HG03439 (cell line): ENCODE data around the gene NR6A1.

Experiments
- ATAC-seq: cut with Tn5 transposase; IDR thresholded peaks from one replicate; pipeline ENCODE4 v1.9.1; 2021; ENCODE audit warnings: mild to moderate bottlenecking, moderate library complexity; ENCODE audit not compliant: unreplicated experiment

Gene NR6A1

DNA sequence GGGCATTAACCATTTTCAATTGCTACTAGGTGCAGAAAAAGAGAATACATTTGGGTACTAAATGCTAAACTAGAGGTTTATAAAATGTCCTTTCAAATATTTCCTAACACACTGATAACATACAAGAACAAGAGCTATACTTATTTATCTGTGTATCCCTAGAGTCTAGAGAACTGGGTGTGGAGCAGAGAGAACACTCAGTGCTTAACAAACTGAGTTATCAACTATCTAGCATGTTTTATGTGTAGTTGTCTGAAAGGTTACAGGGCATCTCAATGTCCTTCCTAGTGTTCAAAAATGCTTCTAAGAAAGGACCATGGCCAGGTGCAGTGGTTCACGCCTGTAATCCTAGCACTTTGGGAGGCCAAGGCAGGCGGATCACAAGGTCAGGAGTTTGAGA is 40.3 kb downstream of the NR6A1 start:
- no peak for ATAC-seq

- ATAC-seq, result no peak
Measured at GRCh38 chr9:124726886-124727285, 44.2 kb downstream of the NR6A1 start.

DNA sequence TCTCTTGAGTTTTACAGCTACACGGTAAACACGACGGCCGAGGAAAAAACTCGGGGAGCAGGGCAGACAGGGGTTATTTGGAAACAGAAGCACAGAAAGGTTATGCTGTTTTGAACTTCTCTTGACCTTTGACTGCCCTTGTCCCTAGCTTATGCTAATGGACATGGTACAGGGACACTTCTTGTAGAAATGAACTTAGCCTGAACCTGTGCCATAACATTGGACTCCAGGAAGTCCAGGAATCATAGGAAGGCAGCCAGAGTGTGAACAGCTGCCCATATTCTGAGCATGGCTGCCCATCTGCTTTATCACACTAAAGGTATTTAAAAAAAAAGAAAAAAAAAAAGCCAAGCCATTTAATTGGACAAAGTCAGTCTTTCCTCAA is 46.1 kb downstream of the NR6A1 start:
- ATAC-seq, result no peak

GRCh38 chr9:124724415-124725067 is 46.6 kb downstream of the NR6A1 start:
- ATAC-seq, result no peak

GRCh38 chr9:124723352-124723751 is 47.8 kb downstream of the NR6A1 start:
- ATAC-seq, result no peak

- ATAC-seq, result no peak
Measured at GRCh38 chr9:124721109-124721906, 49.8 kb downstream of the NR6A1 start.

DNA sequence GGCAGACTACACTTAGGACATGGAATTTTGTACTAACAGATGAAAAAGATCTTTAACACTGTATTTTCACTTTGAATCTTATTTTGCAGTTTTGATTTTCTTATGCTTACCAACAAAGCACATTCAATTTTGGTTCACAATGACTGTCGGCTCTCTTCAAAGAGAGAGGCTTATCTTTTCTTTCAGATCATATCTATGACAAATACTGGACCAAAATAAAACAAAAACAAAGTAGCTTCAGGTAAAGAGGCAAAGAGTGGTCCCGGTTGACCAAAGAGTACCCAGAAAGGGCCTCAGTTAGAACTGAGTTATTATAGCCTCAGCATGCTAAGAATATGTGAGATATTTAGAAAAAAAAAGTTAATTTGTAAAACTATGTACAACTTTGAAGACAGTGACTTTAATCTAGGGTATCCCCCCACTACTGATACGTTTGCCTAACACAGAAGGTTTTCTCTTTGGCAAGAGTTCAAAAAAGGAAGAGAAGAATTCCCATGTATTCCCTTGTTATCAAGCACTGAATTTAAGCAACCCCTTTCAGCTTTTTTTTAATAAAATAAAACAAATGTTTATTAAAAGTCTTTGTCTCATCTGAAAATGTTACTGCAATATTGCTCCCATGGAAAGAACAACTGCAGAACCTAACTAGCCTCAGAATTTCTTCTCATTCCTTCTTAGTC is 50.5 kb downstream of the NR6A1 start:
- no peak for ATAC-seq

- ATAC-seq, result no peak
Measured at GRCh38 chr9:124718928-124719327, 52.2 kb downstream of the NR6A1 start.

DNA sequence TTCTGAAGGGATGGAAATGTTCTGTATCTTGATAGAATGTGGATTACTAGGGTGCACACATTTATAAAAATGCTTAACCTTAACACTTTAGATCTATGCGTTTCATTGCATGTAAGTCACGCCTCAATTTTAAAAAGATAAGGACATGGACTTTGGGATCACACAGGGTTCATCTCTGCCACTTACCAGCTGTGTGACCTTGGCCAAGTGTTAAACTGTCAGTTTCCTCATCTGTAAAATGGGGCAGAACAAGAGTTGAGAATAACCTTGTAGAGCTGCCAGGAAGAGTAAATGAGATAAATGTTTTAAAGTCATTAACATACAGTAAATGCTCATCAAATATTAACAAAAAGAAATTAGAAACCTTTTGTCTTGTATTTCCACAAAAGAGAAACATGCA is 53.5 kb downstream of the NR6A1 start:
- ATAC-seq, result no peak

GRCh38 chr9:124716808-124717207 is 54.3 kb downstream of the NR6A1 start:
- ATAC-seq, result no peak

- ATAC-seq, result no peak
Measured at GRCh38 chr9:124710766-124711165, 60.3 kb downstream of the NR6A1 start.

GRCh38 chr9:124709292-124709690 is 61.8 kb downstream of the NR6A1 start:
- ATAC-seq, result no peak

DNA sequence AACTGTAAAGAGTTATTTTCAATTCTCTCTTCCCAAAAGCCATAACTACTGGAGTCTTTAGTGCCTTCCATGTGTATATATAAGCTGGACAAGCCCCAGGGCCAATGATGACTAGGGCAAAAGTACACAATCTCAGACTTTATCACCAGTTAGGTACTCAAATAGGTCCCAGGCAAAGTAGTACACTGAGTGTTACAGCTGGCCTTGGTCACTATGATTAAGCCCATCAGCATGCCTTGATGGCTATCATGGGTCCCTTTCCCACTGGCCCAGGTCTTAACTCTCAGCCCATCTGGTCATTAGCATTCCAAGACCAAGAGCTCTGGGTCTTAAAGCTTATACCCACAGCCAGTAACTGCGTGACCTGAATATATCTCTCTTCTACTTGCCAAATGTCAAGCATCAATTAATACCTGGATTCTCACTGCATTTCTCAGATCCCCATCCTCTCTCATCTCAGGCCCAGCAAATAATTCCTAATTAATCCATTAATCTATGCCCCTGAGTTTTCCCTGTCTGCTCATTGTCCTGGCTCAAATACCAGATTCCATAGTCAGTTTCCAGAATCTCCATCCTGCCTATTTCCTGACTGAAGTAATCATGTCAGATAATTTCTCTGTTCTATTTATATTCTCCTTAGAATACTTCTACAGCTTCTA is 62.3 kb downstream of the NR6A1 start:
- no peak for ATAC-seq

- no peak for ATAC-seq
Measured at GRCh38 chr9:124708074-124708473, 63.0 kb downstream of the NR6A1 start.

DNA sequence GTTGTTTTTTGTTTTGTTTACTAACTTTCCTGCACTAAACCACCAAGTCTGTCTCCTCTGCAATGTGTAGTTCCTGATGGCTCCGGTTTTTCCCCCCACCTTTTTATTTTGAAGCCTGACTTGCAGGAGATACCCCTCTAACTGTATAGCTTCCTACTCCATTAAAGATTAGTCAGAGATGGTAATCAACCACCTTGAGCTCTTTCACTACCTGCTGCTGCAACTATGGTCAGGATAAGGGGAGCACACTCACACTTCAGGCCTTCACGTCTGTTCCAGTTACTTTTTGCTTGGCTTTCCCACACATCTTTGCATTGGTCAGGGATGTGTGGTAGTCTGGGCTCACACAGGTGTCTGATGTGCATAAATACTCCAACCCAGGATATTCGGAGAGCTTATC is 63.4 kb downstream of the NR6A1 start:
- ATAC-seq, result no peak

DNA sequence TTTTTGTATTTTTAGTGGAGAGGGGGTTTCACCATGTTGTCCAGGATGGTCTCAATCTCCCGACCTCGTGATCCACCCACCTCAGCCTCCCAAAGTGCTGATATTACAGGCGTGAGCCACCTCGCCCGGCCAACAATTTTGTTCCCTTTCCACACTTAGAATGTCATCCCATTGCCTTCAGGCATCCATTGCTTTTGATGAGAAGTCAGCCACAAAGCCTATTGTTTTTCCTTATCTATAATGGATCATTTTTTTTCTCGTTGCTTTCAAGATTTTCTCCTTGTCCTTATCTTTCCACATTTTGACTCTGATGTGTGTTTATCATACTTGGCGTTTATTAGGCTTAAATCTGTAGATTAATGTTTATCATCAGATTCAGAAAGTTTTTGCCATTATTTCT is 64.4 kb downstream of the NR6A1 start:
- no peak for ATAC-seq

- no peak for ATAC-seq
Measured at GRCh38 chr9:124699575-124699974, 71.5 kb downstream of the NR6A1 start.

DNA sequence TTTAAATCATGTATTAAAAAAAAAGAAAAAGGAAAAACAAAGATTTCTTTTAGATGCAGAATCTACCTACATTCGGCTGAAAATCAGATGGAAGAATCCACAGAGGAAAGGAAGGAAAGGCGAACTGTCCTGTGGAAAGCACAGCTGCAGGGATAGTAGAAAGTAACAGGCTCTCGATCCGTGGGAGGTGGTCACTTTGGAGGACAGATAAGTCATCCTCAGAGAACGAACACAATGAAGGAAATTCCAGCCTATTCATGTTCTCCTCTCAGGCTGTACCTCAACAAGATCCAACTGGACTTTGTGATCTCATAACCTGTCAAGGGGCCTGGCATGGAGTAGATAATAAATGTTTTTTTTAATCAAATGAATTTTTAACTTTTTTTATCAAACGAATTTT is 72.8 kb downstream of the NR6A1 start:
- no peak for ATAC-seq

- no peak for ATAC-seq
Measured at GRCh38 chr9:124697326-124698200, 73.5 kb downstream of the NR6A1 start.

GRCh38 chr9:124696101-124696500 is 75.0 kb downstream of the NR6A1 start:
- no peak for ATAC-seq
